ENCODE data around the gene FAT1.
A peak's percentile ranks its signal among the peaks of the same experiment; 100 is the strongest.

Gene FAT1

GRCh38 chr4:186561748-186562147, 161.9 kb downstream of the FAT1 start:
- no peak for DNase-seq (ENCODE audit: low read depth)

GRCh38 chr4:186560647-186561046, 163.0 kb downstream of the FAT1 start:
- no peak for DNase-seq (ENCODE audit: low read depth)

GRCh38 chr4:186557486-186557885, 166.2 kb downstream of the FAT1 start:
- DNase-seq (ENCODE audit: low read depth), result peak; percentile 58

GRCh38 chr4:186557061-186557460, 166.6 kb downstream of the FAT1 start:
- peak; percentile 9 for DNase-seq (ENCODE audit: low read depth)

GRCh38 chr4:186554914-186555827, 168.5 kb downstream of the FAT1 start, which contains the start of gene MTNR1A:
Gene MTNR1A, minus strand, starts transcription at chr4:186555567. Its CDS starts 202 bp downstream, at chr4:186555365.
- no peak for DNase-seq (ENCODE audit: low read depth)

GRCh38 chr4:186554539-186554913, 169.1 kb downstream of the FAT1 start:
- peak; percentile 13 for DNase-seq (ENCODE audit: low read depth)

GRCh38 chr4:186553717-186554116, 169.9 kb downstream of the FAT1 start:
- DNase-seq (ENCODE audit: low read depth), result no peak

- no peak for DNase-seq (ENCODE audit: low read depth)
Measured at GRCh38 chr4:186551849-186552248, 171.8 kb downstream of the FAT1 start.

GRCh38 chr4:186545436-186545835, 178.2 kb downstream of the FAT1 start:
- no peak for DNase-seq (ENCODE audit: low read depth)

GRCh38 chr4:186543206-186543605, 180.4 kb downstream of the FAT1 start:
- DNase-seq (ENCODE audit: low read depth), result no peak

- DNase-seq (ENCODE audit: low read depth), result no peak
Measured at GRCh38 chr4:186541801-186542200, 181.9 kb downstream of the FAT1 start.

GRCh38 chr4:186537843-186538521, 185.7 kb downstream of the FAT1 start:
- DNase-seq (ENCODE audit: low read depth), result no peak

All from fibroblast of gingiva (primary cell).